Suppressor macrophage (primary cell): Measurements from ENCODE around the gene SKI.
A peak's percentile ranks its signal among the peaks of the same experiment; 100 is the strongest.

Experiments used
- DNase-seq, 4 experiments: peaks; one replicate each; pipeline ENCODE4 v3.0.0-alpha.2; 2020 to 2022

SKI gene

GRCh38 chr1:2296614-2297013 lies 68.5 kb downstream of the SKI start:
- no peak for DNase-seq

GRCh38 chr1:2297246-2298011 lies 69.3 kb downstream of the SKI start:
- no peak for DNase-seq

- no peak for DNase-seq
These were observed 70.6 kb downstream of the SKI start for GRCh38 chr1:2298685-2299084.

GRCh38 chr1:2299131-2299627 lies 71.1 kb downstream of the SKI start:
- peak; percentile 27 to 64 (median 41) for DNase-seq

GRCh38 chr1:2300004-2300771 lies 72.1 kb downstream of the SKI start:
- peak in 3 of 4 experiments; percentile 25 to 37 (median 33) for DNase-seq

- peak; percentile 91 to 94 (median 93) for DNase-seq
These were observed 72.9 kb downstream of the SKI start for GRCh38 chr1:2300851-2301606.

GRCh38 chr1:2301607-2302291 lies 73.6 kb downstream of the SKI start:
- DNase-seq, result no peak

- no peak for DNase-seq
These were observed 74.3 kb downstream of the SKI start for GRCh38 chr1:2302292-2302925.

- no peak for DNase-seq
These were observed 75.1 kb downstream of the SKI start for GRCh38 chr1:2303016-2303775.

- no peak for DNase-seq
These were observed 75.7 kb downstream of the SKI start for GRCh38 chr1:2303781-2304180.

- no peak for DNase-seq
These were observed 76.2 kb downstream of the SKI start for GRCh38 chr1:2304282-2304681.

GRCh38 chr1:2304921-2305681 lies 77.0 kb downstream of the SKI start:
- no peak for DNase-seq

GRCh38 chr1:2306151-2306978 lies 78.2 kb downstream of the SKI start:
- DNase-seq, result no peak

- no peak for DNase-seq
These were observed 79.0 kb downstream of the SKI start for GRCh38 chr1:2307064-2307605.

- no peak for DNase-seq
These were observed 79.9 kb downstream of the SKI start for GRCh38 chr1:2307972-2308371.

GRCh38 chr1:2308844-2309243 lies 80.7 kb downstream of the SKI start:
- DNase-seq, result no peak

GRCh38 chr1:2310332-2311183 lies 82.4 kb downstream of the SKI start:
- no peak for DNase-seq
